ENCODE data around the gene EMX2. TPM values are rescaled to one million over a fixed set of nuclear protein-coding genes. Genes with fewer than 3 reads are reported as not detected.

EMX2 gene
- polyA plus RNA-seq, 3 donors, result not detected

DNA sequence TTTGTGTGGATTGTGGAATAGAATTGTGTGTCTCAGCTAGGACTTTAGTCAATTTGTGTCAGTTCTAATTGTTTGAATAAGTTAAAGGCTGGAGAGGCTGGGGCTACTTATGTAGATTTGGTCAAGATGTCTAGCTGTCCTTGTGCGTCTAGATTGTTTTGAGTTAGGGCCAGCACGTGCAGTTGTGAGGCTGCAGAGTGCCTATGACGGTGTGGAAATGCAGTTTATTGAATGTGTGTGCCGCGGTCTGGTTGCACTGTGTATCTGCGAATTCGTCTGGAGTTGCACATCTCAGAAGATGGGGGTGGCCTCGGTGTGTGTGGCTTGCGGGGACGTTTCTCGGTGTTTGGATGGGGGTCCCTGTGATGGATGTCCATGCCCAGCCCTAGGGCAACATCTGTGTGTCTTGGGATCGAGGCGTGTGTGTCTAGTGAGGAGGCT is 10.2 kb downstream of the EMX2 start:
- Histone ChIP-seq H3K9me3 (replicated peaks in 1 of 2; ENCODE audit: control insufficient read depth in 1 of 2, insufficient read depth in 1 of 2, low read length in 2 of 2) (peaks cover 0 to 33% of the 10 kb centered on the region in 2 donors), H3K4me2 (replicated peaks; ENCODE audit: extremely low read depth, low read length, poor library complexity, severe bottlenecking) (no peak overlapping the region), H4K20me1 (ENCODE audit: insufficient read depth, low read length) (no peaks in the 10 kb centered on the region), H2AFZ (ENCODE audit: insufficient read depth, low read depth, low read length, poor library complexity, severe bottlenecking) (no peak overlapping the region), H3K79me2 (ENCODE audit: insufficient read depth, low read length) (no peaks in the 10 kb centered on the region), H3K27me3 (ENCODE audit: control insufficient read depth in 2 of 2, insufficient read depth in 2 of 2, low read length in 2 of 2) (peaks cover 55 to 86% of the 10 kb centered on the region in 2 donors), H3K9ac (ENCODE audit: insufficient read depth, low read length, poor library complexity, severe bottlenecking) (no peak overlapping the region), H3K36me3 (replicated peaks in 1 of 2; ENCODE audit: control insufficient read depth in 1 of 2, insufficient read depth in 2 of 2, low read length in 2 of 2) (no peaks in the 10 kb centered on the region), H3K4me1 (ENCODE audit: control insufficient read depth in 1 of 2, insufficient read depth in 2 of 2, low read length in 2 of 2) (no peaks in the 10 kb centered on the region), H3K27ac (ENCODE audit: low read depth in 1 of 2, low read length in 2 of 2) (no peak overlapping the region), H3K4me3 (replicated peaks in 1 of 3; ENCODE audit: low read depth in 2 of 3, low read length in 3 of 3) (no peak overlapping the region)
- no peak for DNase-seq
- TF ChIP-seq, protein P1, sequence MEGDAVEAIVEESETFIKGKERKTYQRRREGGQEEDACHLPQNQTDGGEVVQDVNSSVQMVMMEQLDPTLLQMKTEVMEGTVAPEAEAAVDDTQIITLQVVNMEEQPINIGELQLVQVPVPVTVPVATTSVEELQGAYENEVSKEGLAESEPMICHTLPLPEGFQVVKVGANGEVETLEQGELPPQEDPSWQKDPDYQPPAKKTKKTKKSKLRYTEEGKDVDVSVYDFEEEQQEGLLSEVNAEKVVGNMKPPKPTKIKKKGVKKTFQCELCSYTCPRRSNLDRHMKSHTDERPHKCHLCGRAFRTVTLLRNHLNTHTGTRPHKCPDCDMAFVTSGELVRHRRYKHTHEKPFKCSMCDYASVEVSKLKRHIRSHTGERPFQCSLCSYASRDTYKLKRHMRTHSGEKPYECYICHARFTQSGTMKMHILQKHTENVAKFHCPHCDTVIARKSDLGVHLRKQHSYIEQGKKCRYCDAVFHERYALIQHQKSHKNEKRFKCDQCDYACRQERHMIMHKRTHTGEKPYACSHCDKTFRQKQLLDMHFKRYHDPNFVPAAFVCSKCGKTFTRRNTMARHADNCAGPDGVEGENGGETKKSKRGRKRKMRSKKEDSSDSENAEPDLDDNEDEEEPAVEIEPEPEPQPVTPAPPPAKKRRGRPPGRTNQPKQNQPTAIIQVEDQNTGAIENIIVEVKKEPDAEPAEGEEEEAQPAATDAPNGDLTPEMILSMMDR (IDR thresholded peaks at IDR 0.05), result no peak
- 9% methylated on average over 11 of the region's 13 CpGs for WGBS (ENCODE audit: insufficient coverage)
- Mint-ChIP-seq H3K4me3 (peak overlapping the region in 1 of 2 donors; percentile 88), H3K27ac (no peak overlapping the region), H3K9me3 (peaks cover 0 to 17% (median 13%) of the 10 kb centered on the region in 7 donors), H3K4me1 (no peaks in the 10 kb centered on the region), H3K27me3 (ENCODE audit: low read depth in 3 of 3) (peaks cover 78 to 88% (median 81%) of the 10 kb centered on the region in 3 donors), H3K36me3 (peaks cover 0 to 8% of the 10 kb centered on the region in 2 donors)
- intact Hi-C loops (cut with micrococcal nuclease), result no loop called here

DNA sequence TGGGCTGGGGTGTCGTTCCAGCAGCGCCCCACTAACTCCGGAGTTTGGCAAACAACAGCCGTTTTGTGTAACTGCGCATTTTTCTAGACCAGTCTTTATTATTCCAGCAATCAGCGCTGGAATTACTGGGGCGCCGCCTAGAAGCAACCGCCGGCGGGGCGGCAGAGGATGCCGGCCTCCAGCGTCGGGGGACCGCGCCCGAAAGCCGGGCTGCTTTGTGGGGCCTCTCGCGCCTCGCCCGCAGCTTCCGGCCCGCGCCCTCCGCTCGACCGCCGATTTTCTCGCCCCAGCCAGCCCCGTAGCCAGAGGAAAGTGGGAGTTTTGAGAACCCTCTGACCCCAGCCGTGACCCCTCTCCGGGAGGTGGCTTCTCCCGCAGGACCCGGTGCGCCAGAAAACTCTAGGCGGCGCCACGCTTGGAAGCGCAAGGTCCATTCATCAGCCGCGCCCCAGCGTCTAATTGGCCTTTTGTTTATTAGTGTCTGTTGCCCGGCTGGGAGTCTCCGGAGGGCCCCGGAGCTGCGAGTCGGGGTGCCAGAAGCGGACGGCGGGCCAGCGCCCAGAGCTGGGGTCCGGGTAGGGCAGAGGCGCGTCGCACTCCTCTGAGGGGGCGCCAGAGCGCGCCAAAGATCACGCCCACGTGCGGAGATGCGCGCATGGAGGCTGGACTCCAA is 10.7 kb downstream of the EMX2 start:
- peaks cover 0 to 28% of the 10 kb centered on the region in 2 donors for H3K9me3 ChIP-seq (replicated peaks in 1 of 2; ENCODE audit: control insufficient read depth in 1 of 2, insufficient read depth in 1 of 2, low read length in 2 of 2)

More for the DNA sequence above, 10.7 kb downstream of the EMX2 start:
- Histone ChIP-seq H3K36me3 (replicated peaks in 1 of 2; ENCODE audit: control insufficient read depth in 1 of 2, insufficient read depth in 2 of 2, low read length in 2 of 2) (no peaks in the 10 kb centered on the region), H3K79me2 (ENCODE audit: insufficient read depth, low read length) (no peaks in the 10 kb centered on the region), H3K4me1 (ENCODE audit: control insufficient read depth in 1 of 2, insufficient read depth in 2 of 2, low read length in 2 of 2) (no peaks in the 10 kb centered on the region), H3K4me3 (replicated peaks in 1 of 3; ENCODE audit: low read depth in 2 of 3, low read length in 3 of 3) (no peak overlapping the region), H3K27ac (ENCODE audit: low read depth in 1 of 2, low read length in 2 of 2) (no peak overlapping the region), H3K9ac (ENCODE audit: insufficient read depth, low read length, poor library complexity, severe bottlenecking) (no peak overlapping the region), H4K20me1 (ENCODE audit: insufficient read depth, low read length) (no peaks in the 10 kb centered on the region), H3K4me2 (replicated peaks; ENCODE audit: extremely low read depth, low read length, poor library complexity, severe bottlenecking) (no peak overlapping the region), H2AFZ (ENCODE audit: insufficient read depth, low read depth, low read length, poor library complexity, severe bottlenecking) (no peak overlapping the region), H3K27me3 (ENCODE audit: control insufficient read depth in 2 of 2, insufficient read depth in 2 of 2, low read length in 2 of 2) (peaks cover 50 to 81% of the 10 kb centered on the region in 2 donors)
- peak overlapping the region in 1 of 2 donors; percentile 88 for H3K4me3 Mint-ChIP-seq
- WGBS (ENCODE audit: insufficient coverage), result 2% methylated on average over 64 of the region's 65 CpGs
- DNase-seq, result no peak
- TF ChIP-seq, protein P1 (IDR thresholded peaks at IDR 0.05), result no peak
- peaks cover 74 to 87% (median 79%) of the 10 kb centered on the region in 3 donors for H3K27me3 Mint-ChIP-seq (ENCODE audit: low read depth in 3 of 3)
- H3K4me1 Mint-ChIP-seq, result no peaks in the 10 kb centered on the region
- intact Hi-C loops (cut with micrococcal nuclease), result no loop called here
- H3K9me3 Mint-ChIP-seq, result peaks cover 0 to 18% (median 12%) of the 10 kb centered on the region in 7 donors
- H3K27ac Mint-ChIP-seq, result no peak overlapping the region
- H3K36me3 Mint-ChIP-seq, result peaks cover 0 to 4% of the 10 kb centered on the region in 2 donors

Data from CD14-positive monocyte (primary cell).